ENCODE results near the gene NHERF1. TPM values are rescaled to one million over a fixed set of nuclear protein-coding genes. Genes with fewer than 3 reads are reported as not detected.

NHERF1 gene
- total RNA-seq, 3 donors from 2014 or later, result 124 to 138 (median 137) TPM

GRCh38 chr17:74739227-74739831, 9.1 kb upstream of the NHERF1 start:
- ATAC-seq (no peak), DNase-seq (no peak)
- Mint-ChIP-seq H3K9me3 (no peaks in the 10 kb centered on the region), H3K4me1 (ENCODE audit: low read depth) (peaks cover 74% of the 10 kb centered on the region), H3K4me3 (peak overlapping the region; percentile 84), H3K36me3 (ENCODE audit: insufficient read depth) (no peaks in the 10 kb centered on the region), H3K27me3 (ENCODE audit: low read depth) (no peaks in the 10 kb centered on the region)

DNA sequence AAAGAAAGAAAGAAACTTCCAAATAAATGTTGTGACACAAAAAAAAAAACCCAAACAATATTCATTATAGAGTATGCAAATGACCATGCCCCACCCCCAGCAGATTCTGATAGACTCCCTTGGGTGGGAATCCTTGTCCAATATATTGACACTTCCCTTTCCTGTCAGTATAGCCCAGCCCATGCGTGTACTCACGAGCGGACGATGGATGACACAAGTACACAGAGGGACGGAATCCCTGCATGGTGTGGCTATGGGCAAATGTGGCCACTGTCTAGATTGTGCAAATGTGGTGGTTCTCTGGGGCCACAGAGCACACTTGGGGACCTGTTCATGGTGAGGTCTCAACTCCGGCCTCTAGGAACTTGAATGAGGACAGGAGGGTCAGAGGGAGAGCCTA, 8.3 kb upstream of the NHERF1 start:
- ATAC-seq (no peak), DNase-seq (no peak)
- no peak overlapping the region for H3K4me3 Mint-ChIP-seq
- no peaks in the 10 kb centered on the region for H3K27me3 Mint-ChIP-seq (ENCODE audit: low read depth)
- H3K36me3 Mint-ChIP-seq (ENCODE audit: insufficient read depth), result no peaks in the 10 kb centered on the region
- no peaks in the 10 kb centered on the region for H3K9me3 Mint-ChIP-seq
- peaks cover 80% of the 10 kb centered on the region for H3K4me1 Mint-ChIP-seq (ENCODE audit: low read depth)

GRCh38 chr17:74740641-74741387, 7.6 kb upstream of the NHERF1 start:
- H3K36me3 Mint-ChIP-seq (ENCODE audit: insufficient read depth), result no peaks in the 10 kb centered on the region
- H3K27me3 Mint-ChIP-seq (ENCODE audit: low read depth), result no peaks in the 10 kb centered on the region
- H3K4me3 Mint-ChIP-seq, result no peak overlapping the region
- no peak for ATAC-seq
- peaks cover 80% of the 10 kb centered on the region for H3K4me1 Mint-ChIP-seq (ENCODE audit: low read depth)
- no peak for DNase-seq
- no peaks in the 10 kb centered on the region for H3K9me3 Mint-ChIP-seq

DNA sequence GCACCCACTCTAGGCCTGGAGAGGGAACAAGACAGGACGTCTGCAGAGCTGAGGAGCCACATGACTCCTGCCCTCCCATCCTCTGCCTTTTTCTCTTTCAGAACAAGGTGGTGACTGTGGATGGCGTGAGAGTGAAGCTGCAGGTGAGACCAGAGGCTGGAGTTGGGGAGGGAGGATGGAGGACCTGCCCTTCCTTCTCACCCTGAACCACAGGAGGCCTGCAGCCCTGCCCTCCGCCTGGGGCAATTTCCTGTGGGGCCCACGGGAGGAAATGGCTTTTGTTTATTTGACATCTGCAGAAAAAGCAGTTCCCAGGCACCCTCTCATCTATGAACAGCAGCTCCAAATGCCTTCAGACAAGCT, 6.3 kb upstream of the NHERF1 start:
- ATAC-seq (peak; percentile 8 to 11), DNase-seq (no peak)
- H3K4me3 Mint-ChIP-seq, result peak overlapping the region; percentile 50
- H3K27me3 Mint-ChIP-seq (ENCODE audit: low read depth), result no peaks in the 10 kb centered on the region
- H3K36me3 Mint-ChIP-seq (ENCODE audit: insufficient read depth), result no peaks in the 10 kb centered on the region
- H3K4me1 Mint-ChIP-seq (ENCODE audit: low read depth), result peaks cover 83% of the 10 kb centered on the region
- no peaks in the 10 kb centered on the region for H3K9me3 Mint-ChIP-seq

DNA sequence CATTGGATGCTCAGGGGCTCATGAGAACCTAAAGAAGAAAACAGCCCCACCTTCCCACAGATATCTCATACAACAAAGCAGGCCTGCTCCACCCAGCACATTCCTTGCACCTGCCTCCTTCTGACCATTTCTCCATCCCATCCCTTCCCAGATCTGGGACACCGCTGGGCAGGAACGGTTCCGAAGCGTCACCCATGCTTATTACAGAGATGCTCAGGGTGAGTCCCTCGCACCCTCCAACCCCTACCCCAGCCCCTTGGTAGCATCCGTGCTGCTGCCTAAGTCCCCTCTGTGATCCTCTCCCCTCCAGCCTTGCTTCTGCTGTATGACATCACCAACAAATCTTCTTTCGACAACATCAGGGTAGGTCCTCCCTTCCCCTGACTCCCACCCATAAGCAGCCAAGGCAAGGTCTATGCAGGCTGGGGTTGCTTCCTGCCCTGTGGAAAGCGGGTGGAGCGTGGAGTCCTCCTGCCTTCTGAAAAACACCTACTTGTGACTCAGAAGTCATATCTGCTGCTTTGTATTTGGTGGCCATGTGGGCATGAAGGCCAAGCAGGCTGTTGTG, 5.4 kb upstream of the NHERF1 start:
- H3K4me1 Mint-ChIP-seq (ENCODE audit: low read depth), result peaks cover 84% of the 10 kb centered on the region
- peak overlapping the region; percentile 3 for H3K4me3 Mint-ChIP-seq
- DNase-seq (no peak), ATAC-seq (no peak)
- no peaks in the 10 kb centered on the region for H3K27me3 Mint-ChIP-seq (ENCODE audit: low read depth)
- no peaks in the 10 kb centered on the region for H3K9me3 Mint-ChIP-seq
- no peaks in the 10 kb centered on the region for H3K36me3 Mint-ChIP-seq (ENCODE audit: insufficient read depth)

DNA sequence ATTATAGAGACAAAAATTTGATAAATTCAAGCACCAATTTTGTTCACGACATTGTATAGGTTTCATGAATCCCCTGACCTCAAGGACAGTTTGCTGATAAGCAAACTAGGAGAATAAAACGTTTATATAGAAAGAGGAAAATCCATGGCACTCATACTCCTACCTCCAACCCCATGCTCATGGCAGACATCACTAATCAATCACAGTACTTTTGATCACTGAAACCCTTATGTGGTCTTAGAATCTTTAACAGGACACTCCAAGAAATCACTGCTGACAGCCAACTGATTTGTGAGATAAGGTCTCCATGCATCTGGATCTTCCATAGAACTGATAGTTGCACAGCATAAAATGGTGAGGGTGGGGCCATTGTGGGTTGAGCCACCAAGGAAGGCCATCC, 4.7 kb upstream of the NHERF1 start:
- DNase-seq (no peak), ATAC-seq (no peak)
- Mint-ChIP-seq H3K4me1 (ENCODE audit: low read depth) (peaks cover 77% of the 10 kb centered on the region), H3K36me3 (ENCODE audit: insufficient read depth) (no peaks in the 10 kb centered on the region), H3K27me3 (ENCODE audit: low read depth) (no peaks in the 10 kb centered on the region), H3K9me3 (no peaks in the 10 kb centered on the region), H3K4me3 (no peak overlapping the region)

DNA sequence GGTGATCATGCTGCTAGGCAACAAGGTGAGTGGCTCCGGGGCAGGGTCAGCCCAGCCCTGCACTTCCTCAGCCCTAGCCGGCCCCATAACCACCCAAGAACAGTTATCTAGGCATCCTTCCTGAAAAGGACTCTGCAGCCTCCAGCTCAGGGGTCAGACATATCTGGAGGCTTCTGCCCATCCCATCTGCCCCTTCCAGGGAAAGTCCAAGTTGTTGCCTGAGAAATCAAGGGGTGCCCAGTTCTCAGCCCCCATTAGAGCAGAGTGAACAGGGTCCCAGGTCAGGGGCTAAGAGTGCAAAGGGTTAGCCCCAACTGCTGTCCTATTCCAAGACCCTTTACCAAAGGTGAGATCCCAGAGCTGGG, 4.1 kb upstream of the NHERF1 start:
- H3K4me1 Mint-ChIP-seq (ENCODE audit: low read depth), result peaks cover 71% of the 10 kb centered on the region
- no peak for ATAC-seq
- no peak for DNase-seq
- H3K36me3 Mint-ChIP-seq (ENCODE audit: insufficient read depth), result no peaks in the 10 kb centered on the region
- H3K27me3 Mint-ChIP-seq (ENCODE audit: low read depth), result no peaks in the 10 kb centered on the region
- no peaks in the 10 kb centered on the region for H3K9me3 Mint-ChIP-seq
- H3K4me3 Mint-ChIP-seq, result no peak overlapping the region

- Mint-ChIP-seq H3K36me3 (ENCODE audit: insufficient read depth) (no peaks in the 10 kb centered on the region), H3K9me3 (no peaks in the 10 kb centered on the region), H3K4me1 (ENCODE audit: low read depth) (peaks cover 69% of the 10 kb centered on the region), H3K4me3 (peak overlapping the region; percentile 47), H3K27me3 (ENCODE audit: low read depth) (no peaks in the 10 kb centered on the region)
- peak; percentile 81 for DNase-seq
- ATAC-seq, result peak in 1 of 2 donors; percentile 7
Measured at GRCh38 chr17:74744714-74745547, 3.5 kb upstream of the NHERF1 start.

DNA sequence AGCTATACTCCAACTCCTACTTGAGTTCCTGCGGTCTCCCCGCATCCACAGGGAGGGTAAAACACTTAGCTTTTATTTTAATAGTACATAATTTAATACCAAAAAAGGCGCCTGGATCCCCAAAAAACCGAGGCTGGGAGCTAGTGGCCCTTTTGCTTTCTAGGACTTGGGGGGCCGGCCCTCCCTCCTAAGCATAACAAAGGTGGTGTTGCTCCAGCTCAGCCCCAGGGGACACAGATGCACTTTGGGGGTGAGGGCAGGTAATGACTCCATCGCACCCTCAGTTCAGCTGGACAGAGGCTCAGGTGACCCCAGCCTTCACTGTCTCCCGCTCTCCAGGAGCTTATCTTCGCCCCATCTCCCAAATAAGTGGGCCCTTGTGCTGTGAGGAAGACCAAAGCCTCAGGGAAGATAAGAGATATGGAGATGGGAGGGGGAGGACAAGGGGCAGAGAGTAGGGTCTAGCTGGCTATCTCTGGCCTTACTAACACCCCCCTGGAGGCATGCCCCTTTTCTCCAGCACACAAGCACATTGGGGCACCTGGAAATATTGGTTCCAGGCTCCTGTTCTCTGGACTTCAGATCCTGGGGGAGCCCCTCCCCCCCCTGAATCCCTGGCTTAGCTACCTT, 2.8 kb upstream of the NHERF1 start:
- no peaks in the 10 kb centered on the region for H3K9me3 Mint-ChIP-seq
- no peak for DNase-seq
- H3K36me3 Mint-ChIP-seq (ENCODE audit: insufficient read depth), result no peaks in the 10 kb centered on the region
- H3K27me3 Mint-ChIP-seq (ENCODE audit: low read depth), result no peaks in the 10 kb centered on the region
- ATAC-seq, result no peak
- peaks cover 63% of the 10 kb centered on the region for H3K4me1 Mint-ChIP-seq (ENCODE audit: low read depth)
- H3K4me3 Mint-ChIP-seq, result no peak overlapping the region

- peaks cover 63% of the 10 kb centered on the region for H3K4me1 Mint-ChIP-seq (ENCODE audit: low read depth)
- H3K27me3 Mint-ChIP-seq (ENCODE audit: low read depth), result no peaks in the 10 kb centered on the region
- DNase-seq (no peak), ATAC-seq (no peak)
- no peaks in the 10 kb centered on the region for H3K36me3 Mint-ChIP-seq (ENCODE audit: insufficient read depth)
- H3K9me3 Mint-ChIP-seq, result no peaks in the 10 kb centered on the region
- no peak overlapping the region for H3K4me3 Mint-ChIP-seq
Measured at GRCh38 chr17:74746376-74746775, 2.1 kb upstream of the NHERF1 start.

- Mint-ChIP-seq H3K4me3 (peak overlapping the region; percentile 79), H3K9me3 (no peaks in the 10 kb centered on the region), H3K36me3 (ENCODE audit: insufficient read depth) (no peaks in the 10 kb centered on the region), H3K4me1 (ENCODE audit: low read depth) (peaks cover 63% of the 10 kb centered on the region), H3K27me3 (ENCODE audit: low read depth) (no peaks in the 10 kb centered on the region)
- DNase-seq, result no peak
- no peak for ATAC-seq
Measured at GRCh38 chr17:74746922-74747321, 1.5 kb upstream of the NHERF1 start.

DNA sequence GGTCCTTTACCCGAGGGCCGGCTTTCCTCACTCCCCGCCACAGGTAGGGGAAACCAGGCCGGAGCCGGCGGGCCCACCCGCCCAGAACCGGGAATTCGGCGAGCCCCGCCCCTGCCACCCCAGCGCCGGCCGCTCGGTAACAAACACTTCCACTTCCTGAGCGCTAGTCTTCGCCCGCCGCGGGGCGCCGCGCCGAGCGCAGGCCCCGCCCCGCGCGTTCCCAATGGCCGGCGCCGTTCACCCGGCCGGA, 224 bp upstream of the NHERF1 start:
- no peak for ATAC-seq
- Mint-ChIP-seq H3K9me3 (no peaks in the 10 kb centered on the region), H3K4me1 (ENCODE audit: low read depth) (peaks cover 62% of the 10 kb centered on the region), H3K27me3 (ENCODE audit: low read depth) (no peaks in the 10 kb centered on the region), H3K36me3 (ENCODE audit: insufficient read depth) (peaks cover 6% of the 10 kb centered on the region), H3K4me3 (peak overlapping the region; percentile 79)
- no peak for DNase-seq

- DNase-seq, result no peak
- H3K27me3 Mint-ChIP-seq (ENCODE audit: low read depth), result no peaks in the 10 kb centered on the region
- peaks cover 7% of the 10 kb centered on the region for H3K36me3 Mint-ChIP-seq (ENCODE audit: insufficient read depth)
- peak overlapping the region; percentile 97 for H3K4me3 Mint-ChIP-seq
- peak; percentile 5 for ATAC-seq
- peaks cover 60% of the 10 kb centered on the region for H3K4me1 Mint-ChIP-seq (ENCODE audit: low read depth)
- no peaks in the 10 kb centered on the region for H3K9me3 Mint-ChIP-seq
Measured at GRCh38 chr17:74749279-74750038, 1.0 kb downstream of the NHERF1 start.

DNA sequence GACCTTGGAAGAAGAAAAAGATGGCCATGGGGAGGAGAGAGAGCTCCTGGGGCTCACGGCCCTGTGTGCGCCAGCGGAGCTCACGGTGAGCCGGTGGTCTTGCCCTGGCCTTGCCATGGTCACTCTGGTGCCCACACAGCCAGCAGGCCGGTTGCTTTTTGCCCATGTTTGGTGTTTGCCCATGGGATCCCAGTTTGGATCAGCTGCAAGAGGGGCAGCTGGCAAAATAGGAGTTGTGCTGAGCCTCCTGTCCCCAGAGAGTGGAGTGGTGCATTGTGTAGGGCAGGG, 1.6 kb downstream of the NHERF1 start:
- ATAC-seq, result no peak
- Mint-ChIP-seq H3K9me3 (no peaks in the 10 kb centered on the region), H3K4me3 (peak overlapping the region; percentile 97), H3K36me3 (ENCODE audit: insufficient read depth) (peaks cover 7% of the 10 kb centered on the region), H3K4me1 (ENCODE audit: low read depth) (peaks cover 60% of the 10 kb centered on the region), H3K27me3 (ENCODE audit: low read depth) (no peaks in the 10 kb centered on the region)
- no peak for DNase-seq
